ENCODE results near the gene JPH4.
"Not testable (repeated sequence)": the region's sequence is repeated elsewhere in the genome, so short reads cannot be mapped to it uniquely, and the experiment has no call there.

The JPH4 gene

GRCh38 chr14:23608454-23608853 is 29.9 kb upstream of the JPH4 start:
- no peak for DNase-seq

GRCh38 chr14:23605931-23606585 is 27.5 kb upstream of the JPH4 start:
- DNase-seq = no peak

DNA sequence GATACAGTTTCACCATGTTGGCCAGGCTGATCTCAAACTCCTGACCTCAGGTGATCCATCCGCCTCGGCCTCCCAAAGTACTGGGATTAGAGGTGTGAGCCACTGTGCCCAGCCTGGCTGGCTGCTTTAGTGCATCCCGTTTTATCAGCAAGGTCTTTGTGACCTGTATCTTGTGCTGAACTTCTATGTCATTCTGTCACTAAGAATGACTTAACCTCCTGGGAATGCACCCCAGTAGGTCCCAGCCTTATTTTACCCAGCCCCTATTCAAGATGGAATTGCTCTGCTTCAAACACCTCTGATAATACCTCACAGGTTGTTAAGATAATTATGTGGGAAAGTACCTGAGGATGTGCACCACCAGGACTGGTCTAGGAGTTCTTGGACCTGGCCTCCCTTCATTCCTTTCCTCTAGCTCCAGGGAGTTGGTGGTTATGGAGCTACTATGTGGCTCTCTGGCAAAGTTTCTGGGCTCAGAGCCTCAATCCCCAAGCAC is 26.1 kb upstream of the JPH4 start:
- no peak for DNase-seq

- DNase-seq = no peak
Measured at GRCh38 chr14:23604148-23604547, 25.6 kb upstream of the JPH4 start.

DNA sequence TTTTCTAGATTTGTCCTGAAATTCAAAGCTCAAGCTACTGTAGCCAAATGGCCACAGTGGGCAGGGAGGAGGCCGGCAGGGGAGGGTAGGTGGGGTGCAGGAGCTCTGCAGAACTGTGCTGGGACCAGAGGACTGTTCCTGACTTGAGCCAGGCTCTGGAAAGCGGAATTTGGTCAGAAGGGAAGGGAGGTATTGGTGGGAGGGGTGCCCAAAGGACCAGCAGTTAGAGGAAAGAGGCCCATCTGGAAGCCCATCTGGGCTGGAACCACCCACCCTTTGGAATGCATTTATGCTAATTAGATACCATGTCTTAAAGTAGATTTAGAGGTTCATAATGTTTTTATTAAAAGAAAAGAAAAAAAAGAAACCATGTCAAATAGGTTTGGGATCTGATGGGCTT is 24.5 kb upstream of the JPH4 start:
- no peak for DNase-seq

DNA sequence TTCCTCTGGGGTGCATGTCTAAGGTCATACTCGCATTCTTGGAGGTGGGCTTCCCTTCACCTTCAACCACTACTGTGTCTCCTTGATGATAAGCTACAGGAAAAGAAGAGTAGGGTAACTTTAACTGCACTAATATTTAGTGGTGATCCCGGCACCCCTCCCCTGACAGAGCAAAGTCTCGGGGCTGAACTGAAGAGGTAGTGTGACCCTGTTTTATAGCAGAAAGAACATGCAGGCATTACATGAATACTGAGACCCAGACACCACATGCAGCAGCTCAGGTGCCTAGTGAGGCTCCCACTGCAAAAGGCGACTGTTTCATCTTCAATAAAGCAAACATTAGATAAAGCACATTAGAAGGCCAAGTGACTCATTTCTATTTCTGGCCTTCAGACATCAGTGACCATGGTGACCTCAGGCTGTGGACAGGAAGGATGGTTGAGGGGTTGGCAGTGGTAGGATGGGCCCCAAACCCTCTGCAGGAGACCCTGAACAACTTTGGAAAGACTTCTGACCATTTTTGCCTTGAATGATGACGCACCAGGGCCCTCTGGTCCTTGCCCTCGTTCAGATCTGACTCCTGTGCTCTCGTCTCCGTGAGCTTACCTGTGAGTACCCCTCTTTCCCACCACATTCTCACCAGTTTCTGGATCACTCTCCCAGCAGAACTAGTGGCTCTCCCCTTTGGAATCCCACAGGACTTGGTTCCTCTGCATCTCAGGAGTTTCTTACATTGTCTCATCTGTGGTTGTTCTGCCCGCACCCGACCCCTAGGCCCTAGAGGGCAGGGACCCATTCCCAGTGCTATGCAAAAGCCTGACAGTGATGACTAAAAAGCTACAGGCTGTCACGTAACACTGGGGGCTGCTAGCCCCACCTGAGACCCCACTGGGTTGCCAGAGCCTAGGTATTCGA is 23.8 kb upstream of the JPH4 start:
- no peak for DNase-seq

DNA sequence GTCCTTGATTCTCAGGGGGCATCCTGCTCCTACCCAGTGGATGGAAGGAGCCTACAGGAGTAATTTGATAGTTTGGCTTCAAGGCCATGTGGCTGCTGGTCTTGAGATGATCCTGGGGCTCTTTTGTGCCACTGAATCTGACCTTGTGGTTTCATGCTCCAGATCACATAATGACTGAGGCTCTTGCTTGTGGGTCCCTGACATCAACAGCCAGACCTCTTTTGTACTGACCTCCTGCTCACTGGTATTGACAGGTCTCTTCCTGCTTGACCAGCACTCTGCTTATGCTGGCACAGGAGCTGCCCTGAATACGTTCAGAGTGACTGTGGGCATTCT is 23.2 kb upstream of the JPH4 start:
- DNase-seq = no peak

GRCh38 chr14:23601424-23601823 is 22.8 kb upstream of the JPH4 start:
- DNase-seq = no peak

DNA sequence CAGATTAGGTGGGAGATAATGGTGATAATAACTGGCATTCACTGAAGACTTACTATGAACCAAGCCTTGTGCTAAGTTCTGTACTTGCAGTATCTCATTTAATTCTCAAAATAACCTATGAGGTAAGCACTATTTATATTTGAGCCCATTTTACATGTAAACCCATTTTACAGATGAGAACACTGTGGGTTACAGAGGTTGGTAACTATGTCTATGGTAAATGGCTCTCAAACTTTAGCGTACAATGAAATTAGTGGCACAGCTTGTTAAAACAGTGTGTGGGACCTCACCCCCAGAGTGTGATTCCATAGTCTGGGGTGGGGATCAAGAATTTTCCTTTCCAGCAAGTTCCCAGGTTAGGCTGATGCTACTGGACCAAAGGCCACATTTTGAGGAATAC is 22.2 kb upstream of the JPH4 start:
- no peak for DNase-seq

DNA sequence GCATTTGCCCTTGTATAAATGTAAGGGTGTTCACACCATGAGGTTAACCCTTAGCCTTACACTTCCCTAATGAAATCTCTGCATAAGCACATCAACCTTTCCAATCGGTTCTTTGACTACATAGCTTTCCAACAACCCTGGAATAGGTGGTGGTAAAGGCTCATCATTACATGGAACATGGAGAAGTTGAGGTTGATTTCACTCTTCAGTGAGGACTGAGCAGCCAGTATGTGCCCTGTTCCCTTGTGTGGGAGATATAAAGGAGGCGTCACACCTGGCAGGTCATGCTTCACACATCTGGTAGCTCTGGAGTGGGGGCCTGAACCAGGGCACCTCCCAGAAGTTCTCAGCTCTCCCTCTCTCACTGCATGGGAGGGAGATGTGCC is 21.7 kb upstream of the JPH4 start:
- no peak for DNase-seq

DNA sequence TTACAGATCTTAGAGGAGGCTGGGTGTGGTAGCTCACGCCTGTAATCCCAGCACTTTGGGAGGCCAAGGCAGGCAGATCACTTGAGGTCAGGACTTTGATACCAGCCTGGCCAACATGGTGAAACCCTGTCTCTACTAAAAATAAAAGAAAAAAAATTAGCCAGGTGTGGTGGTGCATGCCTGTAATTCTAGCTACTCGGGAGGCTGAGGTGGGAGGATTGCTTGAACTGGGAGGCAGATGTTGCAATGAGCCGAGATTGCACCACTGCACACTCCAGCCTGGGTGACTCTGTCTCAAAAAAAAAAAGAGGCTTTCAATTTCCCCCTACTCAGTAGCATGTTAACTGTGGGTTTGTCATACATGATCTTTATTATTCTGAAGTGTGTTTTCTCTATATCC is 15.6 kb upstream of the JPH4 start:
- not testable (repeated sequence) for DNase-seq

DNA sequence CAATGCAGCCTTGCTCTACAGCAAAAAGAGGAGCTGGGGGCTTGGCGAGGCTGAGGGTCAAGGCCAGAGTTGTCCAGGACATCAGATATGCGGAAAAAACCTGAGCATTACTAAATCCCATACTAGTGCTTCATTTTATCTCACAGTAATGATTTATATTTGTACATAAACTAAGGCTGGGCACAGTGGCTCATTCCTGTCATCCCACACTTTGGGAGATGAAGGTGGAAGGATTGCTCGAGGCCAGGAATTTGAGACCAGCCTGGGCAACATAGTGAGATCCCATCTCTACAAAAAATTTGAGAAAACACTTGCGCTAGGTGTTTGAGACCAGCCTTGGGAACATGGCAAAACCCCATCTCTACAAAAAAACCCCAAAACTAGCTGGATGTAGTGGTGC is 11.6 kb upstream of the JPH4 start:
- no peak for DNase-seq

DNA sequence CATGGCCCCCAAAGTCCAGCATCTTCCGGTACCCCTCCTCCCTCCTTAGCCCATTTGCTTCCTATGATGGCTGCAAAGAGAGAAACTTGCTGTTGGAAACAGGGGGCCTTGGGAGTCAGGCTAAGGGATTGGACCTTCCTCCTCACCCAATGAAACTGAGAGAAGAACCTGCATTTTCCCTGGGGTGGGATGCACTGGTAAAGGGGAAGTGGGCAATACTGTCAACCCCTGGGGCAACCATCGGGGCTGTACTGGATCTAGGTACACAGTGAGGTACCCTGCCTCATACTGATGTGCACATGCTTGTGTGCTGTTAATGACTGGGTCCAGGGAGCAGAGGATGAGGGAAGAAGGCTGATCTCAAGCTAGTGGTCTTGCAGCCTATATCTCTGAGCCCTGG is 11.0 kb upstream of the JPH4 start:
- no peak for DNase-seq

DNA sequence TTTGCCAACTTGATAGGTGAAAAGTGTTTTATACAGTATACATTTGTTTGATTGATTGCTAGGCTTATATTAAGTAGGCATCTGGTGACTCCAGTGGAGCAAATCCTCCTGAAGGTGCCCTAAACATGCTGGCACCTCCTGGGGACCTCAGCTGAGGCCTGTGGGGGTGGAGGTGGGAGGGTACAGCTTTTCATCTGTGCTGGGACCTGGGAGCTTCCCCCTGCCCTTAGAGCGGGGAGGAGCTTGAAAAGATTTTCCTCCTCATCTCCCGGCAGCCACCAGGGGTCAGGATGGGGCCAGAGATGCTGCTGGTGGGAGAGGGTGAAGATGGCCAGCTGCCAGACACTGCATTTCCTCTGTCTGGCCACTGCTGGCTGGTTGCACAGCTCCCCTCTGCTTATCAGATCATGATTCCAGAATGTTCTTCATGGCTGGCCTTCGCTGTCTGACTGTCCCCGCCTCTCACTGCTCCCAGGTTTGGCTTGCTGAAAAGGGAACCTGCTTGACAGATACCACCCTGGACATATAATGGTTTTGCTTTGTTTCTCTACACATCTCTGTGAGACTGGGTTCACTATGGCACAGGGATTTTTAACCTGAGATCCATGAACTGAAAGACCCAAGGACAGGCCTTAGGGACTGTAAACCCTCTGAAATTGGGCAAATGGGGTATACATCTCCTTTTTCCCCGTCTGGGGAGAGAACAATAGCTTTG is 10.5 kb upstream of the JPH4 start:
- peak; percentile 50 for DNase-seq

DNA sequence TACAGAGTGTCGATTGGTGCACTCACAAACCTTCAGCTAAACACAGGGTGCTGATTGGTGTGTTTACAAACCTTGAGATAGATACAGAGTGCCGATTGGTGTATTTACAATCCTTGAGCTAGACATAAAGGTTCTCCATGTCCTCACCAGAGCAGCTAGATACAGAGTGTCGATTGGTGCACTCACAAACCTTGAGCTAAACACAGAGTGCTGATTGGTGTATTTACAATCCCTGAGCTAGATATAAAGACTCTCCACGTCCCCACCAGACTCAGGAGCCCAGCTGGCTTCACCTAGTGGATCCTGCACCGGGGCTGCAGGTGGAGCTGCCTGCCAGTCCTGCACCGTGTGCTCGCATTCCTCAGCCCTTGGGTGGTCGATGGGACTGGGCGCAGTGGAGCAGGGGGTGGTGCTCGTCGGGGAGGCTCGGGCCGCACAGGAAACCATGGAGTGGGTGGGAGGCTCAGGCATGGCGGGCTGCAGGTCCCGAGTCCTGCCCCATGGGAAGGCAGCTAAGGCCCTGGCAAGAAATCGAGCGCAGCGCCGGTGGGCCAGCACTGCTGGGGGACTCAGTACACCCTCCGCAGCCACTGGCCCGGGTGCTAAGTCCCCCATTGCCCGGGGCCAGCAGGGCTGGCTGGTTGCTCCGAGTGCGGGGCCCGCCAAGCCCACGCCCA is 6.1 kb upstream of the JPH4 start:
- DNase-seq = not testable (repeated sequence)

GRCh38 chr14:23583761-23584526 is 5.4 kb upstream of the JPH4 start:
- DNase-seq = not testable (repeated sequence)

GRCh38 chr14:23582906-23583760 is 4.5 kb upstream of the JPH4 start:
- no peak for DNase-seq

- DNase-seq = no peak
Measured at GRCh38 chr14:23580948-23581281, 2.3 kb upstream of the JPH4 start.

- DNase-seq = no peak
Measured at GRCh38 chr14:23580152-23580926, 1.7 kb upstream of the JPH4 start.

GRCh38 chr14:23579739-23580138 is 1.1 kb upstream of the JPH4 start:
- no peak for DNase-seq

GRCh38 chr14:23579311-23579630 is 681 bp upstream of the JPH4 start:
- no peak for DNase-seq
